Lower leg skin (tissue), 3 donors: Measurements from ENCODE around the gene NXPE4.

Experiments
- CTCF ChIP-seq, 3 donors: fragments of 450-650 bp; IDR thresholded peaks; one replicate each; pipeline ENCODE4 v1.5.1; 2016; ENCODE audit warnings: antibody characterized with exemption in 3 of 3, mild to moderate bottlenecking in 3 of 3, moderate library complexity in 2 of 3
- POLR2A ChIP-seq, 2 donors: fragments of 450-650 bp; IDR thresholded peaks; one replicate each; pipeline ENCODE4 v1.6.1; 2016 to 2017; ENCODE audit warnings: antibody characterized with exemption in 2 of 2, mild to moderate bottlenecking in 1 of 2, moderate library complexity in 1 of 2

GRCh38 chr11:114559425-114560310, 35.9 kb downstream of the NXPE4 start, which contains the start of gene NXPE1:
- TF ChIP-seq POLR2A (IDR thresholded peaks at IDR 0.05) = no peak
- TF ChIP-seq CTCF (IDR thresholded peaks at IDR 0.05) = no peak
